Right lobe of liver (tissue), 6 donors: ENCODE data around the gene DAZAP1. TPM values are rescaled to one million over a fixed set of nuclear protein-coding genes. Genes with fewer than 3 reads are reported as not detected.

Experiments
- ATAC-seq, 4 donors: fragments of 200-7000 bp; cut with Tn5 transposase; one replicate each; pipeline ENCODE4 v1.9.1; 2020; ENCODE audit warnings: mild to moderate bottlenecking in 4 of 4, moderate library complexity in 4 of 4
- DNase-seq, 3 donors: peaks; one replicate each; pipeline ENCODE4 v3.0.0-alpha.2; 2020
- H3K27ac ChIP-seq, 3 donors: fragments of 200-600 bp; one replicate each; pipeline ENCODE4 v1.8.0; 2022
- H3K27me3 ChIP-seq, 2 donors: fragments of 200-600 bp; one replicate each; pipeline ENCODE4 v1.8.0; 2022
- H3K36me3 ChIP-seq, 4 donors: fragments of 200-600 bp; sonication (generic) in 1 of 4; one replicate each; pipeline versions ENCODE4 v1.5.1 to v1.8.0; 2017 to 2022; ENCODE audit warnings: control low read depth in 1 of 4
- H3K4me1 ChIP-seq, 4 donors: fragments of 200-600 bp; sonication (generic) in 1 of 4; one replicate each; pipeline versions ENCODE4 v1.5.1 to v1.8.0; 2017 to 2022; ENCODE audit warnings: control low read depth in 1 of 4
- H3K4me3 ChIP-seq, 3 donors: fragments of 200-600 bp; one replicate each; pipeline ENCODE4 v1.8.0; 2022
- H3K9me3 ChIP-seq, 4 donors: fragments of 200-600 bp; sonication (generic) in 1 of 4; one replicate each; pipeline versions ENCODE4 v1.5.1 to v1.8.0; 2017 to 2022; ENCODE audit warnings: control low read depth in 1 of 4
- POLR2A ChIP-seq: fragments of 450-650 bp; IDR thresholded peaks from one replicate; pipeline ENCODE4 v1.6.1; 2017; ENCODE audit warnings: antibody characterized with exemption, mild to moderate bottlenecking
- WGBS: methylation state at CpG from one replicate; pipeline ENCODE4 v1.1.6; 2018; ENCODE audit warnings: low coverage, low lambda C conversion rate; ENCODE audit not compliant: insufficient coverage; ENCODE audit errors: missing lambda C conversion rate; 5-methylcytosine and 5-hydroxymethylcytosine counted together
- intact Hi-C, 2 donors: fragments of 100-400 bp; cut with DNase I; formaldehyde crosslinking; loops; one replicate each; pipeline versions ENCODE4 v1.11.2 to v1.14.1; 2022
- total RNA-seq, 6 experiments: library from RNA; depleted of rRNA in 2 of 6; stranded (reverse); fragments of >200 nt in 2 of 6; fragmentation: NEBNext Ultra II Directional in 3 of 6; extraction: Animal tissue kit (Norgen Biotek cat#: 25700) in 3 of 6; gene quantifications; one replicate each; pipeline versions ENCODE4 v1.1.0 to v1.2.4, GENCODE V29; 2016 to 2023
- TF ChIP-seq, protein P1 (sequence below), 4 donors: fragments of 200-600 bp in 3 of 4; fragments of 450-650 bp in 1 of 4; IDR thresholded peaks; one replicate each; pipeline versions ENCODE4 v1.5.1 to v1.8.0; 2016 to 2022; ENCODE audit warnings: antibody characterized with exemption in 4 of 4, mild to moderate bottlenecking in 2 of 4
- donor health status: DM: no; HTN: yes; CAD: no.
- donor health status: DM: no; HTN: no; CAD: no.
- donor health status: DM: no; HTN: no; CAD: no.
- donor health status: DM: no; HTN: yes; CAD: no.
- donor health status: DM: no; HTN: yes; CAD: no.

Gene DAZAP1
- total RNA-seq, 6 experiments from 2014 or later: 22.3 to 50.9 (median 42.2) TPM

GRCh38 chr19:1449467-1450442 lies 42.4 kb downstream of the DAZAP1 start, which contains the start of gene APC2:
Gene APC2 (plus strand): TSS chr19:1450121. CDS start chr19:1453002, 2,881 bp downstream.
- Histone ChIP-seq H3K9me3 (no peaks in the 10 kb centered on the region), H3K27ac (no peak within 1 kb of the TSS), H3K36me3 (no peaks in the 10 kb centered on the region), H3K27me3 (peaks cover 13 to 32% of the 10 kb centered on the region in 2 donors), H3K4me1 (peaks cover 0 to 17% (median 0%) of the 10 kb centered on the region in 4 donors), H3K4me3 (no peak within 1 kb of the TSS)
- ATAC-seq (no peak), DNase-seq (no peak)
- whole genome bisulfite sequencing: 5% methylated on average over 4 of the region's 74 CpGs
- intact Hi-C loops: loop anchor here (10.0 kb wide), 1 partner anchor 65 kb away; the partner anchor contains the start of gene ADAMTSL5 (in 2 of the 2)
- TF ChIP-seq, protein P1, sequence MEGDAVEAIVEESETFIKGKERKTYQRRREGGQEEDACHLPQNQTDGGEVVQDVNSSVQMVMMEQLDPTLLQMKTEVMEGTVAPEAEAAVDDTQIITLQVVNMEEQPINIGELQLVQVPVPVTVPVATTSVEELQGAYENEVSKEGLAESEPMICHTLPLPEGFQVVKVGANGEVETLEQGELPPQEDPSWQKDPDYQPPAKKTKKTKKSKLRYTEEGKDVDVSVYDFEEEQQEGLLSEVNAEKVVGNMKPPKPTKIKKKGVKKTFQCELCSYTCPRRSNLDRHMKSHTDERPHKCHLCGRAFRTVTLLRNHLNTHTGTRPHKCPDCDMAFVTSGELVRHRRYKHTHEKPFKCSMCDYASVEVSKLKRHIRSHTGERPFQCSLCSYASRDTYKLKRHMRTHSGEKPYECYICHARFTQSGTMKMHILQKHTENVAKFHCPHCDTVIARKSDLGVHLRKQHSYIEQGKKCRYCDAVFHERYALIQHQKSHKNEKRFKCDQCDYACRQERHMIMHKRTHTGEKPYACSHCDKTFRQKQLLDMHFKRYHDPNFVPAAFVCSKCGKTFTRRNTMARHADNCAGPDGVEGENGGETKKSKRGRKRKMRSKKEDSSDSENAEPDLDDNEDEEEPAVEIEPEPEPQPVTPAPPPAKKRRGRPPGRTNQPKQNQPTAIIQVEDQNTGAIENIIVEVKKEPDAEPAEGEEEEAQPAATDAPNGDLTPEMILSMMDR (IDR thresholded peaks at IDR 0.05): no peak
- no peak for TF ChIP-seq POLR2A

- no peaks in the 10 kb centered on the region for H3K36me3 ChIP-seq
- TF ChIP-seq, protein P1 (IDR thresholded peaks at IDR 0.05): no peak
- TF ChIP-seq POLR2A: no peak
- DNase-seq (no peak), ATAC-seq (no peak)
- no peaks in the 10 kb centered on the region for H3K9me3 ChIP-seq
- WGBS: 53% methylated on average over 17 of the region's 22 CpGs
- no peak overlapping the region for H3K27ac ChIP-seq
- intact Hi-C loops: loop anchor here in 1 of 2 donors (10.0 kb wide), 1 partner anchor 64 kb away; the partner anchor contains the start of gene ADAMTSL5
- peaks cover 13 to 34% of the 10 kb centered on the region in 2 donors for H3K27me3 ChIP-seq
- no peak overlapping the region for H3K4me3 ChIP-seq
- H3K4me1 ChIP-seq: peaks cover 0 to 8% (median 0%) of the 10 kb centered on the region in 4 donors
Measured at GRCh38 chr19:1450735-1451731, 43.6 kb downstream of the DAZAP1 start.

DNA sequence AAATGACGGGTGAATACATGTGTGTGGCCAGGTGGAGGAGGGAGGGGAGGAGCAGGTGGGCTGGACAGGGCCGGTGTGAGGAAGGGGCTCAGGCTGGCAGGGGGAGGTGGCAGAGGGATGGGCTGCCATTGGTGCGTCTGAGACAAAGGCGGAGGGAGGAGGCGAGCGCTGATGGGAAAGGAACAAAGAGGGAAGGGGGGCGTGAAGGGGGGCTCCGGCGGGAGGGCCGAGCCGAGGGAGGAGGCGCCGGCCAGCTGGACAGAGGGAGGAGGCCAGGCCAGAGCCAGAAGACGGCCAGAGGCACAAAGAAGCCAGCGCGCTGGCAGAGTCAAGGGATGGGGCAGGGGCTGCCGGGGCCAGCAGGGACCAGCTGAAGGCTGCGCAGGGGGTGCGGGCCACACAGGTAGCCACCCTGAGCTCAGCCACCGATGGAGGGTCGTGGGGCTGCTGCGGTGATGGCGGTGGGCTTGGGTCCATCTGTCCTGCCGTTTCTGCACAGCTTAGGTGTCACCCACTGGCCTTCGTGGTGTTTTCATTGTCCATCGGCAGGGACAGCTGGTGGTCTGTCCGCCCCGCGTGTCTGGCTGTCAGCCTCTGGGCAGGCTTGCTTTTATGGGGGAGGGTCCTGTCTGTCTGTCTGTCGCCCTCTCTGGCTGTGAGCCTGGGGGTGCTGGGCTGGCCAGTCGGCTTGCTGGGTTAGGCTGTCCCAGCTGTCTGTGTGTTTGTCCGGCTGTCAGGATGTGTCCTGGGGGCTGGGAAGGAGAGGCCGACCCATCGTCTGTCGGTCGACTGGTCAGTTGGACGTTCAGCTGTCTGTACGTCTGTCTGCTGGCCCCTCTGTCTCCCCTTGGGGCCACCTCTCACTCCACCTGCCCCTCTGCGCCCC lies 44.8 kb downstream of the DAZAP1 start:
- intact Hi-C loops: loop anchor here in 1 of 2 donors (10.0 kb wide), 1 partner anchor 63 kb away; the partner anchor contains the start of gene ADAMTSL5
- DNase-seq: no peak
- no peaks in the 10 kb centered on the region for H3K36me3 ChIP-seq
- 9% methylated on average over 17 of the region's 39 CpGs for WGBS
- no peak overlapping the region for H3K4me3 ChIP-seq
- peaks cover 4 to 32% of the 10 kb centered on the region in 2 donors for H3K27me3 ChIP-seq
- no peaks in the 10 kb centered on the region for H3K4me1 ChIP-seq
- TF ChIP-seq POLR2A: no peak
- TF ChIP-seq, protein P1 (IDR thresholded peaks at IDR 0.05): no peak
- ATAC-seq: no peak
- no peak overlapping the region for H3K27ac ChIP-seq
- H3K9me3 ChIP-seq: no peaks in the 10 kb centered on the region
